ENCODE data around the gene FOXM1. TPM values are rescaled to one million over a fixed set of nuclear protein-coding genes. Genes with fewer than 3 reads are reported as not detected.
A peak's percentile ranks its signal among the peaks of the same experiment; 100 is the strongest.

The FOXM1 gene
- total RNA-seq, 3 donors from 2014 or later: under 0.01 to 2.4 (median 0.44) TPM

DNA sequence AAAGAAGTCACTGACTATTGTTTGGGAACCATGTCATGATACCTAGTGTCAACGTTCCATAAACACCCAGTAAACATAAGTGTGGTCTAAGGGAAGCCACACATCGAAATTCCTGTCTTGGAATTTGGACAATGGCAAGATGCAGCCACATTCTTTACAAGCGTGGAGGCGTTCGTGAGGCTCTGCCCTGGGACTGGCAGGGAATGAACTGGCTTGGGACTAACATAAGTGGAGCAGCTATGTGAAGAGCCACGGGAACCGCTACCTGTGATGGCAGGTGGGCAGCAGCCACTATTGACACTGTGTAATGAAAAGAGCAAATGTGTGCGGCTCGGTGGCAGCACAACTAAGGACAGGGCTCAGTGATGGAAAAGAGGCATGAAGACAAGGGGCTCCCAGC, 32.2 kb downstream of the FOXM1 start:
- no peaks in the 10 kb centered on the region for H3K9me3 ChIP-seq
- intact Hi-C loops (cut with DNase I; ENCODE audit: low total_unique reads): no loop called here
- H3K4me3 ChIP-seq: no peak overlapping the region
- no peaks in the 10 kb centered on the region for H3K36me3 ChIP-seq
- no peak for DNase-seq (ENCODE audit: low spot score in 2 of 2)
- no peaks in the 10 kb centered on the region for H3K27me3 ChIP-seq
- TF ChIP-seq POLR2A (IDR thresholded peaks at IDR 0.05) (no peak), POLR2AphosphoS5 (IDR thresholded peaks at IDR 0.05) (no peak)
- TF ChIP-seq, protein P1, sequence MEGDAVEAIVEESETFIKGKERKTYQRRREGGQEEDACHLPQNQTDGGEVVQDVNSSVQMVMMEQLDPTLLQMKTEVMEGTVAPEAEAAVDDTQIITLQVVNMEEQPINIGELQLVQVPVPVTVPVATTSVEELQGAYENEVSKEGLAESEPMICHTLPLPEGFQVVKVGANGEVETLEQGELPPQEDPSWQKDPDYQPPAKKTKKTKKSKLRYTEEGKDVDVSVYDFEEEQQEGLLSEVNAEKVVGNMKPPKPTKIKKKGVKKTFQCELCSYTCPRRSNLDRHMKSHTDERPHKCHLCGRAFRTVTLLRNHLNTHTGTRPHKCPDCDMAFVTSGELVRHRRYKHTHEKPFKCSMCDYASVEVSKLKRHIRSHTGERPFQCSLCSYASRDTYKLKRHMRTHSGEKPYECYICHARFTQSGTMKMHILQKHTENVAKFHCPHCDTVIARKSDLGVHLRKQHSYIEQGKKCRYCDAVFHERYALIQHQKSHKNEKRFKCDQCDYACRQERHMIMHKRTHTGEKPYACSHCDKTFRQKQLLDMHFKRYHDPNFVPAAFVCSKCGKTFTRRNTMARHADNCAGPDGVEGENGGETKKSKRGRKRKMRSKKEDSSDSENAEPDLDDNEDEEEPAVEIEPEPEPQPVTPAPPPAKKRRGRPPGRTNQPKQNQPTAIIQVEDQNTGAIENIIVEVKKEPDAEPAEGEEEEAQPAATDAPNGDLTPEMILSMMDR (IDR thresholded peaks at IDR 0.05): no peak
- H3K27ac ChIP-seq: peak overlapping the region in 1 of 2 donors; percentile 38
- no peaks in the 10 kb centered on the region for H3K4me1 ChIP-seq

DNA sequence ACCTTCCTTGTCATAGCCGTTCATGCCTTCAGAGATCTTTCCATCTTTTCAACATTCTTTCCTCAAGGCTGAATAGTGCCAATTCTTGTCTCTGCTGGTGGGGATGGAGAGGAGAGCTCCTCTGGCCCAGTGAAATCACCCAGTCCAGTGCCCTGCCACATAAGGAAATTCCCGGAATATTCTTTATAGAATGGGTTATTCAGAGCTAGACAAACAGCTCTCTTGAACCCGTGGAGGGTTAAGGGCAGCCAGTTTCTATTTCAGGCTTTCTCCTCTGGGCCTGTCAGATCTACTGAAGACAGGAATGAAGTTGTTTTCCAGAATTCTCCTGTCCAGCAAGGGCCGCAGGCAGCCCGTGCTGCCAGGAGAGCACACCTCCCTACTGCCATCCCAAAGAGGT, 34.0 kb downstream of the FOXM1 start:
- TF ChIP-seq, protein P1 (IDR thresholded peaks at IDR 0.05): no peak
- TF ChIP-seq POLR2A (IDR thresholded peaks at IDR 0.05) (no peak), POLR2AphosphoS5 (IDR thresholded peaks at IDR 0.05) (no peak)
- H3K27ac ChIP-seq: peak overlapping the region in 1 of 2 donors; percentile 40
- no peak for DNase-seq (ENCODE audit: low spot score in 2 of 2)
- H3K4me3 ChIP-seq: no peak overlapping the region
- no peaks in the 10 kb centered on the region for H3K27me3 ChIP-seq
- H3K36me3 ChIP-seq: no peaks in the 10 kb centered on the region
- no peaks in the 10 kb centered on the region for H3K4me1 ChIP-seq
- intact Hi-C loops (cut with DNase I; ENCODE audit: low total_unique reads): no loop called here
- H3K9me3 ChIP-seq: no peaks in the 10 kb centered on the region

DNA sequence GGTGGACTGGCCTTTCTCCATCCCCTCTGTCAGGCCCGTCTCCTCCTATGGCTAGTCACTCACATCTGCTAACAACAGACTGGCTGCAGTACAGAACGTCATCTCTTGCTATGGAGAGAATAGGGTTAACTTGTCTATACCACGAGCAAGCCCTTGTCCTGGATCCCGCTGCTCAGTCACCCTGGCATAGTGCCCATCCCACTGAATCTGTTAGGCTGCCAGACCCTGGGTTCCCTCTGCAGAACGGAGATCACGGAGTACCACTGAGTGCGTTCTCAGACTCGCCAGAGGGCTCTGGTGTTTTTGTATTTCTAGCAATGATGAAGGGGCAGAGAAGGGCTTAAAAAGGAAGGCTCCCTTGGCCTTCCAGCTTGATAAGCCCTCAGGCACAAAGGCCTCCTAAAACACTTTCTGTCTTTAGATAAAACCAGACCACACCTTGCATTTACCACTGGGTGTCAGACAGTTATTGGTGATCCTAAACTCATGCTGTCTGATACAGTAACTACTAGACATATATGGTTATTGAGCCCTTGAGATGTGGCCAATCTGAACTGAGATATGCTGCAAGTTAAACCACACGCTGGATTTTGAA, 35.8 kb downstream of the FOXM1 start:
- TF ChIP-seq POLR2AphosphoS5 (IDR thresholded peaks at IDR 0.05) (no peak), POLR2A (IDR thresholded peaks at IDR 0.05) (no peak)
- TF ChIP-seq, protein P1 (IDR thresholded peaks at IDR 0.05): no peak
- Histone ChIP-seq H3K4me3 (no peak overlapping the region), H3K27me3 (no peaks in the 10 kb centered on the region), H3K36me3 (no peaks in the 10 kb centered on the region), H3K4me1 (no peaks in the 10 kb centered on the region), H3K27ac (no peak overlapping the region), H3K9me3 (no peaks in the 10 kb centered on the region)
- no peak for DNase-seq (ENCODE audit: low spot score in 2 of 2)
- intact Hi-C loops (cut with DNase I; ENCODE audit: low total_unique reads): no loop called here

DNA sequence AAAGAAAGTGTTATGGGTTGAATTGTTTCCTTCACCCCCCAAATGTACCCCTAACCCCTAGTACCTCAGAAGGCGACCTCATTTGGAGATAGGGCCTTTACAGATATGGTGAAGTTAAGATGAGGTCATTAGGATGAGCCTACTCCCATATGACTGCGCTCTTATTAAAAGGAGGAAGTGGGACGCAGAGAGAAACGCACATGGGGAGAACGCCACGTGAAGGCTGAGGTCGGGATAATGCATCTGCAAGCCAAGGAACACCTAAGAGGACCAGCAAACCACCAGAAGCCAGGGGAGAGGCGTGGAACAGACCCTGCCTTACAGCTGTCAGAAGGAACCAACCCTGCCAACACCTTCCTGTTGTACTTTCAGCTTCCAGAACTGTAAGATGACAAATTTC, 40.4 kb downstream of the FOXM1 start:
- H3K9me3 ChIP-seq: no peaks in the 10 kb centered on the region
- no peak for DNase-seq (ENCODE audit: low spot score in 2 of 2)
- H3K36me3 ChIP-seq: no peaks in the 10 kb centered on the region
- TF ChIP-seq POLR2AphosphoS5 (IDR thresholded peaks at IDR 0.05) (no peak), POLR2A (IDR thresholded peaks at IDR 0.05) (no peak)
- TF ChIP-seq, protein P1 (IDR thresholded peaks at IDR 0.05): no peak
- H3K27ac ChIP-seq: no peak overlapping the region
- intact Hi-C loops (cut with DNase I; ENCODE audit: low total_unique reads): no loop called here
- H3K27me3 ChIP-seq: no peaks in the 10 kb centered on the region
- no peaks in the 10 kb centered on the region for H3K4me1 ChIP-seq
- H3K4me3 ChIP-seq: no peak overlapping the region

DNA sequence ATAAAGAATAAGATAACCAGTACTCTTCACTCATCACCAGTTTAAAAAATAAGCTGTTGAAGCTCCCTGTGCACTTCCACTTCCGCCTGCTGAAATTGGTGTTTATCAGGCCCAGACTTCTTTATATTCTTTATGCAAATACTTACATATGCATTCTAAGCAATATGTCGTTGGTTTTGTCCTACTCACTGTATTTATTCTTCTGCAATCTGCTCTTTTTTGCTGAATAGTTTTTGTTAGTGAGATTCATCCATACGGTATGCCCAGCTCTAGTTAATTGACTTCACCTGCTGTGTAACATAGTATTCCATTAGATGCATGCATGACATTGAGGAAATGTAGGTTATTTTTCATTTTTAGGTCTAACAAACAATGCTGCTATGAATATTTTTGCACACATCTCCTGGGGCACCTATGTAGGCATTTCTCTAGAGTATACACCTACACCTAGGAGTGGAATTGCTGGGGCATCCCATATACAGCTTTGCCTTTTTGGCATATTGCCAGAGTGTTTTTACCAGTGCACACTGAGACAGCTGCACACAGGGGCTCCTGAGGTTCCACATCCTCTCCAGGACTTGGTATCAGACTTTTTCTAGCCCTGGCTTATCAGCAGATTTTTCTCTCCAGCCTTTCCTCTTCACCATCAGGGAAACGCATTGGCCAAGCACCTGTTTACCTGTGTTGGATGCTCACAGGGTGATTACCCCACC, 41.1 kb downstream of the FOXM1 start:
- no peaks in the 10 kb centered on the region for H3K9me3 ChIP-seq
- DNase-seq (ENCODE audit: low spot score in 2 of 2): no peak
- H3K4me3 ChIP-seq: no peak overlapping the region
- no peak overlapping the region for H3K27ac ChIP-seq
- intact Hi-C loops (cut with DNase I; ENCODE audit: low total_unique reads): no loop called here
- TF ChIP-seq, protein P1 (IDR thresholded peaks at IDR 0.05): no peak
- no peak for TF ChIP-seq POLR2AphosphoS5 (IDR thresholded peaks at IDR 0.05)
- TF ChIP-seq POLR2A (IDR thresholded peaks at IDR 0.05): no peak
- no peaks in the 10 kb centered on the region for H3K27me3 ChIP-seq
- no peaks in the 10 kb centered on the region for H3K4me1 ChIP-seq
- H3K36me3 ChIP-seq: no peaks in the 10 kb centered on the region
